Measurements from ENCODE around the gene LST1. TPM values are rescaled to one million over a fixed set of nuclear protein-coding genes. Genes with fewer than 3 reads are reported as not detected.
A peak's percentile ranks its signal among the peaks of the same experiment; 100 is the strongest.
"Not testable (repeated sequence)": the region's sequence is repeated elsewhere in the genome, so short reads cannot be mapped to it uniquely, and the experiment has no call there.

The LST1 gene
- total and polyA plus RNA-seq, 8 donors: 4.4 to 95.1 (median 7.7) TPM

DNA sequence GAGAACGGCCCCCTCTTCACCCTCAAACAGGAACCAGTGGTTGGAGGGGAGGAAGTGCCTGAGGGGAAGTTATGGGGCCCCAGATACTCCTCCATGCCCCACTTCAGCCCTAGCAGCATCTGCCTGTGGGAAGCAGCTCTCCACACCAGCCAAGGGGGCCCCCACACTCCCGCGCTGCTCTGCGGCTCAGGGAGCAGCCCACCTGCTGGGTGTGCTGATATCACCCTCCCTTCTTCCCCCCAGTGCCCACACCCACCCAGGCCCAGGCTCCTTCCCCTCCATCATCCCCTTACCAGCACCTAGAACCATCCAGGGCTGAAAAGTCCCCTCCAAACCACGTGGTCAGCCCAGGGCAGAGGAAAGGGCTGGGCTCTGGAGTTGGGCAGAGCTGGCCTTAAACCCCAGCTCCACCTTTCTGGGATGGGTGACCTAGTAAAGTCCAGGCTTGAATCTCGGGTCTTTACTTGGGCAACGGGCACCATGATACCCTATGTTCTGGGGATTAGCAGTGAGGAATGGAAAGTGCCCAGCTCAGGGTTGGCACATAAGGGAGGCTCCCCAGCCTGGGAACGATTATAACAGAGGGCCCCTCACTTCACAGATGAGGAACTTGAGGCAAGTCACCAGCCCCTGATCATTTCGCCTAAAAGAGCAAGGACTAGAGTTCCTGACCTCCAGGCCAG lies 663 bp downstream of the LST1 start:
- Histone ChIP-seq H3K27me3 (no peaks in the 10 kb centered on the region), H3K9me3 (no peaks in the 10 kb centered on the region), H3K4me1 (peaks cover 0 to 65% of the 10 kb centered on the region in 2 donors), H3K36me3 (no peaks in the 10 kb centered on the region), H3K4me3 (peak overlapping the region in 1 of 2 donors; percentile 53), H3K27ac (peak overlapping the region; percentile 53 to 92)
- intact Hi-C loops (cut with DNase I): no loop called here
- DNase-seq (peak in 2 of 4 donors; percentile 62 to 82), ATAC-seq (peak; percentile 62)
- TF ChIP-seq, protein P1, sequence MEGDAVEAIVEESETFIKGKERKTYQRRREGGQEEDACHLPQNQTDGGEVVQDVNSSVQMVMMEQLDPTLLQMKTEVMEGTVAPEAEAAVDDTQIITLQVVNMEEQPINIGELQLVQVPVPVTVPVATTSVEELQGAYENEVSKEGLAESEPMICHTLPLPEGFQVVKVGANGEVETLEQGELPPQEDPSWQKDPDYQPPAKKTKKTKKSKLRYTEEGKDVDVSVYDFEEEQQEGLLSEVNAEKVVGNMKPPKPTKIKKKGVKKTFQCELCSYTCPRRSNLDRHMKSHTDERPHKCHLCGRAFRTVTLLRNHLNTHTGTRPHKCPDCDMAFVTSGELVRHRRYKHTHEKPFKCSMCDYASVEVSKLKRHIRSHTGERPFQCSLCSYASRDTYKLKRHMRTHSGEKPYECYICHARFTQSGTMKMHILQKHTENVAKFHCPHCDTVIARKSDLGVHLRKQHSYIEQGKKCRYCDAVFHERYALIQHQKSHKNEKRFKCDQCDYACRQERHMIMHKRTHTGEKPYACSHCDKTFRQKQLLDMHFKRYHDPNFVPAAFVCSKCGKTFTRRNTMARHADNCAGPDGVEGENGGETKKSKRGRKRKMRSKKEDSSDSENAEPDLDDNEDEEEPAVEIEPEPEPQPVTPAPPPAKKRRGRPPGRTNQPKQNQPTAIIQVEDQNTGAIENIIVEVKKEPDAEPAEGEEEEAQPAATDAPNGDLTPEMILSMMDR (IDR thresholded peaks at IDR 0.05): no peak

DNA sequence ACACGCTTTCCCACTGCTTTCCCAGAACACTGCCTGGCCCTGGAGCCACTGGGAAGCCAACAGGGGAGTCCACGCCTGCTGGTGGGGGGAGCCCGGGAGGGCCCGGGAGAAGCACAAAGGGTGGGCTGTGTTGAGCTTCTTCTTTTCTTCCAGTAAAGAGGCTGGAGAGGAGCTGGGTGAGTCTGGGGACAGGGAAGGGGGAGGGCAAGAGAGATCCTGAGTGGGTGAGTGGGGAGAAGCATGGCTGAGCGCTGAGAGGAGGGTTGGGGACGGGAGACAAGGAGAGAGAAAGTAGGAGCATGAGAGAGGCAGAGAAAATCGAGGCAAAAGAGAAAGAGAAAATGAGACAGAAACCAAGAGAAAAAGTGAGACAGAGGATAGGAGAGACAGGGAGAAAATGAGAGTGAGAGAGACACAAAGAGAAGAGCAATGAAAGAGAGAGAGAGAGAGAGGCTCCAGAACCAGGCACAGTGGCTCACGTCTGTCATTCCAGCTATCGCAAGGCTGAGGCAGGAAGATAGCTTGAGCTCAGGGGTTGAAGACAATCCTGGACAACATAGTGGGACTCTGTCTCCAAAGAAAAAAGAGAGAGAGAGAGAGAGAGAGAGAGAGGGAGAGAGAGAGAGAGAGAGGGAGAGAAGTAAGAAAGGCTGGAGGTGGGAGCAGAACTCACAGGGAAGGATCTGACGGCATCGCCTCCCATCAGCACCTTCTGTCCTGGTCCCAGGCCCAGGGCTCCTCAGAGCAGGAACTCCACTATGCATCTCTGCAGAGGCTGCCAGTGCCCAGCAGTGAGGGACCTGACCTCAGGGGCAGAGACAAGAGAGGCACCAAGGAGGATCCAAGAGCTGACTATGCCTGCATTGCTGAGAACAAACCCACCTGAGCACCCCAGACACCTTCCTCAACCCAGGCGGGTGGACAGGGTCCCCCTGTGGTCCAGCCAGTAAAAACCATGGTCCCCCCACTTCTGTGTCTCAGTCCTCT lies 2.0 kb downstream of the LST1 start:
- ATAC-seq (no peak), DNase-seq (no peak)
- Histone ChIP-seq H3K27me3 (no peaks in the 10 kb centered on the region), H3K27ac (peak overlapping the region in 1 of 2 donors; percentile 92), H3K4me3 (peak overlapping the region in 1 of 2 donors; percentile 53), H3K9me3 (no peaks in the 10 kb centered on the region), H3K36me3 (no peaks in the 10 kb centered on the region), H3K4me1 (peaks cover 0 to 56% of the 10 kb centered on the region in 2 donors)
- TF ChIP-seq, protein P1 (IDR thresholded peaks at IDR 0.05): no peak
- intact Hi-C loops (cut with DNase I): no loop called here

DNA sequence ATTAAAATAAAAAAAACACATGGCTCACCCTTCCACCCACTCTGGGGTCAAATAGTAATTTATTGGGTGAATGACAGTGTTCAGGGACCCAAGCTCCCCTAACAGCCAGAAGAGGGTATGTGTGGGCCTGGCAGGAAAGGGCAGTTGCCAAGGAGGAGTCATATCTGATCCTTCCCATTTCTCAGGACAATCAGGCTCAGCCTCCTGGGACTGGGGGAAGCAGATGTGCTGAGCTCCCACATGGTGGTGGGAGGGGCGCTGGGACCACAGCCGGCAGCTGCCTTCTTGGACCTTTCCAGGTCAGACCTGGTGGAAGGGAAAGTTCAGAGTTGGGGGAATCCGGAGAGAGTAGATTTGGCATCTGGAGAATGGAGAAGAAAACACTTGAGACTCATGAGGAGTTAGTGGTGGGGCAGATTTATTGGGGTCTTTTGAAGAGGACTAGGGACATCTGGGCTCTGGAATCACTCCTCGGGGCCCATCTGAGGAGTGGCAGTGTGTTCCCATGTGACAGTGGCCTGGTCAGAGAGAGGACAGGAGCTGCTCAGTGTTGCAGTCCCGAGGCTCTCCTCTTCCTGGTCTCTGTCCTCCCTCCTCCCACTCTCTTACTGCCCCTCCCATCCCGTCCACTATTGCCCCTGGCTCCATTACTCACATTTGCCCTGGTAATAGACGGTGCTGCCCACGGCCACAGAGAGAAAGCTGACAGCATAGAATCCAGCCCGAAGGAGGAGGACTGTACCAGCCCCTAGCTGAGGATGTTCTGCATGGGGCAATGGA lies 3.0 kb downstream of the LST1 start:
- ATAC-seq: no peak
- intact Hi-C loops (cut with DNase I): no loop called here
- Histone ChIP-seq H3K4me3 (peak overlapping the region in 1 of 2 donors; percentile 53), H3K4me1 (peaks cover 0 to 52% of the 10 kb centered on the region in 2 donors), H3K9me3 (no peaks in the 10 kb centered on the region), H3K36me3 (no peaks in the 10 kb centered on the region), H3K27me3 (no peaks in the 10 kb centered on the region), H3K27ac (peak overlapping the region in 1 of 2 donors; percentile 13)
- TF ChIP-seq, protein P1 (IDR thresholded peaks at IDR 0.05): no peak
- DNase-seq: no peak

DNA sequence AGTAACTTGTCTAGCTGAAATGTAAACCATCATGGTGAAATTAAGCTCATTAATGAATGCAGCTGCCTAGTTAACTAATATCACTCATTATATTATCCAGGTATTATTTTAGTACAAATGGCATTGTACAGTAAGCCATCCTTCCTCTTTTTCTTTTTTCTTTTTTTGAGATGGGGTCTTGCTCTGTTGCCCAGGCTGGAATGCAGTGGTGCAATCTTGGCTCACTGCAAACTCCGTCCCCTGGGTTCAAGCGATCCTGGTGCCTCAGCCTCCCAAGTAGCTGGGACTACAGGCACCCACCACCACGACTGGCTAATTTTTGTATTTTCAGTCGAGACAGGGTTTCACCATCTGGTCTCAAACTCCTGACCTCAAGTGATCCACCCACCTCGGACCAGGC lies 4.6 kb downstream of the LST1 start:
- ATAC-seq, H3K27ac ChIP-seq, H3K27me3 ChIP-seq, DNase-seq, H3K36me3 ChIP-seq, H3K9me3 ChIP-seq, H3K4me3 ChIP-seq: not testable (repeated sequence)
- peaks cover 0 to 36% of the 10 kb centered on the region in 2 donors for H3K4me1 ChIP-seq
- intact Hi-C loops (cut with DNase I): loop anchor here (10.0 kb wide), 2 partner anchors 46 to 96 kb away; partner anchors contain the start of genes ATP6V1G2 (in 1 of the 2), DDX39B (in 1 of the 2), MICB (in 1 of the 2) and NFKBIL1 (in 1 of the 2)

DNA sequence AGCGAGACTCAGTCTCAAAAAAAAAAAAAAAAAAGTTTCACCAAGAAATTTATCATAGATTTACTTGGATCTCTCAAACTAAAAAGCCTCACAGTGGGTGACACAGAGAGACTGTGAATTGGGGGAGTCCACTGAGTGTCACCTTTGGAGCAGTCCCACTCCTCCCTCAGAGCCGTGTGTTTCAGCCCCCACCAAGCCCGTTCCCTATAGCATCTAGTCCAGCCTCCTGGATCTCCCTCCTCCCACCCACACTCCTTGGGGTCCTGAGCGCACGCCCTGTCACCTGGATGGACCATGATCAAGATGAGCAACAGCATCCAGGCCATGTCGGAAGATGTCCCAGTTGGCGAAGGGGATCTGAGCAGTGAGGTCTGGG lies 6.3 kb downstream of the LST1 start:
- Histone ChIP-seq H3K9me3 (no peaks in the 10 kb centered on the region), H3K4me1 (peaks cover 0 to 32% of the 10 kb centered on the region in 2 donors), H3K4me3 (no peak overlapping the region), H3K27me3 (no peaks in the 10 kb centered on the region), H3K36me3 (no peaks in the 10 kb centered on the region), H3K27ac (no peak overlapping the region)
- TF ChIP-seq, protein P1 (IDR thresholded peaks at IDR 0.05): no peak
- no peak for ATAC-seq
- intact Hi-C loops (cut with DNase I): loop anchor here (10.0 kb wide), 2 partner anchors 48 to 98 kb away; partner anchors contain the start of genes ATP6V1G2 (in 1 of the 2), DDX39B (in 1 of the 2), MICB (in 1 of the 2) and NFKBIL1 (in 1 of the 2)
- no peak for DNase-seq

All from left lung (tissue), 10 donors.